Right renal pelvis (tissue), 4 donors: ENCODE data around the gene MTUS2. TPM values are rescaled to one million over a fixed set of nuclear protein-coding genes. Genes with fewer than 3 reads are reported as not detected.
"Not testable (repeated sequence)": the region's sequence is repeated elsewhere in the genome, so short reads cannot be mapped to it uniquely, and the experiment has no call there.

ENCODE experiments used
- DNase-seq, 4 donors: peaks; one replicate each; pipeline ENCODE4 v3.0.0-alpha.2; 2013; ENCODE audit warnings: low read depth in 4 of 4, low spot score in 3 of 4, missing footprints in 1 of 4
- polyA plus RNA-seq, 4 donors: library from polyadenylated mRNA; unstranded; fragments of 120-200 nt; gene quantifications; one replicate each; pipeline ENCODE4 v1.2.1, GENCODE V29; 2013; ENCODE audit not compliant: insufficient read length in 4 of 4

The MTUS2 gene
- polyA plus RNA-seq, 4 donors: 0.89 to 1.7 (median 1.2) TPM

- no peak for DNase-seq
Observed at GRCh38 chr13:29154390-29154789, 334.3 kb downstream of the MTUS2 start.

- DNase-seq: no peak
Observed at GRCh38 chr13:29156136-29156535, 336.0 kb downstream of the MTUS2 start.

- DNase-seq: no peak
Observed at GRCh38 chr13:29159871-29160270, 339.7 kb downstream of the MTUS2 start.

- DNase-seq: no peak
Observed at GRCh38 chr13:29160862-29161261, 340.7 kb downstream of the MTUS2 start.

GRCh38 chr13:29161676-29162075 lies 341.5 kb downstream of the MTUS2 start:
- no peak for DNase-seq

GRCh38 chr13:29162638-29163235 lies 342.6 kb downstream of the MTUS2 start:
- no peak for DNase-seq

GRCh38 chr13:29164116-29164515 lies 344.0 kb downstream of the MTUS2 start:
- no peak for DNase-seq

GRCh38 chr13:29165216-29165615 lies 345.1 kb downstream of the MTUS2 start:
- no peak for DNase-seq

GRCh38 chr13:29165840-29166239 lies 345.7 kb downstream of the MTUS2 start:
- DNase-seq: no peak

- peak; percentile 25 to 38 (median 36) for DNase-seq
Observed at GRCh38 chr13:29170436-29171082, 350.4 kb downstream of the MTUS2 start.

- DNase-seq: no peak
Observed at GRCh38 chr13:29171244-29171643, 351.1 kb downstream of the MTUS2 start.

- DNase-seq: no peak
Observed at GRCh38 chr13:29174093-29174492, 354.0 kb downstream of the MTUS2 start.

- no peak for DNase-seq
Observed at GRCh38 chr13:29175250-29175873, 355.2 kb downstream of the MTUS2 start.

- no peak for DNase-seq
Observed at GRCh38 chr13:29180055-29180454, 359.9 kb downstream of the MTUS2 start.

- DNase-seq: no peak
Observed at GRCh38 chr13:29182216-29182615, 362.1 kb downstream of the MTUS2 start.

GRCh38 chr13:29185926-29186325 lies 365.8 kb downstream of the MTUS2 start:
- DNase-seq: no peak

GRCh38 chr13:29187584-29187983 lies 367.4 kb downstream of the MTUS2 start:
- DNase-seq: no peak

GRCh38 chr13:29190298-29190697 lies 370.2 kb downstream of the MTUS2 start:
- no peak for DNase-seq

- DNase-seq: no peak
Observed at GRCh38 chr13:29193083-29193482, 372.9 kb downstream of the MTUS2 start.

- no peak for DNase-seq
Observed at GRCh38 chr13:29195456-29195855, 375.3 kb downstream of the MTUS2 start.

- DNase-seq: no peak
Observed at GRCh38 chr13:29196409-29197074, 376.4 kb downstream of the MTUS2 start.

GRCh38 chr13:29202753-29203152 lies 382.6 kb downstream of the MTUS2 start:
- DNase-seq: not testable (repeated sequence)
